HepG2 (cell line): ENCODE data around the gene PRMT2. TPM values are rescaled to one million over a fixed set of nuclear protein-coding genes. Genes with fewer than 3 reads are reported as not detected.

ENCODE experiments used
- ATAC-seq: fragments of 200-7000 bp; cut with Tn5 transposase; 3 replicates; pipeline ENCODE4 v1.9.1; 2020; ENCODE audit warnings: mild to moderate bottlenecking, moderate library complexity
- BruUV-seq: library from RNA; stranded (reverse); fragments of 400-500 nt; replicated peaks from 2 replicates; lab custom pipeline; 2021; lab: Mats Ljungman, UMichigan
- CTCF ChIA-PET: fragments of 300-600 bp; formaldehyde crosslinking; extraction: SDS; loops from one replicate; lab custom pipeline; 2021; ENCODE audit warnings: low total read pairs, inconsistent platforms, low intra/inter-chr PET ratio; lab: Yijun Ruan, JAX
- POLR2A ChIA-PET: fragments of 350-600 bp; sonication (Branson Sonifier 250); formaldehyde crosslinking; loops from one replicate; lab custom pipeline; 2020; ENCODE audit warnings: antibody characterized with exemption, inconsistent platforms; lab: Yijun Ruan, JAX
- DNase-seq: peaks from one replicate; pipeline ENCODE4 v3.0.0-alpha.2; 2015; ENCODE audit warnings: low spot score
- FAIRE-seq: peaks from 3 replicates; lab custom pipeline; 2011; peaks lifted over from hg19 to GRCh38; lab: Jason Lieb, UNC
- H2AFZ ChIP-seq: one replicate; pipeline ENCODE4 v1.6.1; 2011; ENCODE audit warnings: low read length, inconsistent platforms
- H3K27ac ChIP-seq: fragments of 300-600 bp; 3 replicates; pipeline ENCODE4 v1.8.0; 2011; ENCODE audit warnings: mixed run types, mild to moderate bottlenecking, mixed read lengths, low read length, inconsistent platforms; ENCODE audit not compliant: insufficient read depth; ENCODE audit errors: extremely low read length
- H3K27me3 ChIP-seq, 2 experiments: fragments of 200-600 bp in 1 of 2; 2 replicates in 1 of 2; 3 replicates in 1 of 2; pipeline versions ENCODE4 v1.6.0 to v1.8.0; 2011; ENCODE audit warnings: low read length in 2 of 2, mild to moderate bottlenecking in 2 of 2, moderate library complexity in 2 of 2, inconsistent platforms in 1 of 2; ENCODE audit not compliant: insufficient read depth in 2 of 2, control insufficient read depth in 1 of 2
- H3K36me3 ChIP-seq, 2 experiments: fragments of 200-600 bp in 1 of 2; replicated peaks in 1 of 2; 2 replicates in 1 of 2; 3 replicates in 1 of 2; pipeline versions ENCODE4 v1.5.1 to v1.8.0; 2011; ENCODE audit warnings: low read length in 2 of 2, inconsistent platforms in 1 of 2; ENCODE audit not compliant: insufficient read depth in 2 of 2, control insufficient read depth in 1 of 2
- H3K4me1 ChIP-seq: 2 replicates; pipeline ENCODE4 v1.5.1; 2012; ENCODE audit warnings: low read length, inconsistent platforms; ENCODE audit not compliant: insufficient read depth
- H3K4me2 ChIP-seq: 2 replicates; pipeline ENCODE4 v1.6.0; 2011; ENCODE audit warnings: low read depth, low read length, inconsistent platforms
- H3K4me3 ChIP-seq, 3 experiments: fragments of 200-600 bp in 1 of 3; sonication (generic), shearing (Covaris generic) in 1 of 3; replicated peaks in 1 of 3; 2 replicates each; pipeline ENCODE4 v1.5.1; 2011 to 2016; ENCODE audit warnings: low read length in 3 of 3, inconsistent platforms in 2 of 3, low read depth in 2 of 3, mild to moderate bottlenecking in 2 of 3, control low read depth in 1 of 3, mixed read lengths in 1 of 3; ENCODE audit not compliant: insufficient read depth in 1 of 3
- H3K79me2 ChIP-seq: one replicate; pipeline ENCODE4 v1.6.1; 2011; ENCODE audit warnings: low read length, inconsistent platforms; ENCODE audit not compliant: insufficient read depth
- H3K9ac ChIP-seq: 2 replicates; pipeline ENCODE4 v1.6.0; 2011; ENCODE audit warnings: mild to moderate bottlenecking, low read depth, low read length, inconsistent platforms; ENCODE audit not compliant: insufficient read depth
- H3K9me3 ChIP-seq: 2 replicates; pipeline ENCODE4 v1.5.1; 2012; ENCODE audit warnings: mild to moderate bottlenecking, low read length
- H4K20me1 ChIP-seq: 2 replicates; pipeline ENCODE4 v1.6.0; 2011; ENCODE audit warnings: inconsistent platforms, mild to moderate bottlenecking, low read length, moderate library complexity; ENCODE audit not compliant: insufficient read depth
- CSRNP1 ChIP-seq: sonication (generic); formaldehyde crosslinking; IDR thresholded peaks from 2 replicates; pipeline ENCODE4 v1.8.1; 2023; ENCODE audit warnings: mild to moderate bottlenecking, missing genetic modification reagents
- GMEB2 ChIP-seq: IDR thresholded peaks from 2 replicates; pipeline ENCODE4 v1.6.1; 2016; ENCODE audit warnings: missing biosample characterization, missing genetic modification reagents, low read depth
- GPN1 ChIP-seq: sonication (generic); formaldehyde crosslinking; IDR thresholded peaks from 2 replicates; pipeline ENCODE4 v1.5.1; 2020; ENCODE audit warnings: missing genetic modification reagents, borderline replicate concordance
- HNF4G ChIP-seq, 2 experiments: sonication (generic) in 1 of 2; formaldehyde crosslinking in 1 of 2; IDR thresholded peaks; 2 replicates each; pipeline versions ENCODE4 v1.4.0 to v1.6.1; 2011 to 2020; ENCODE audit warnings: borderline replicate concordance in 2 of 2, low read depth in 2 of 2, mild to moderate bottlenecking in 2 of 2, low read length in 1 of 2, missing genetic modification reagents in 1 of 2, moderate library complexity in 1 of 2
- HNRNPLL ChIP-seq: fragments of 200-400 bp; formaldehyde crosslinking; IDR thresholded peaks from 2 replicates; pipeline ENCODE4 v1.6.1; 2017; ENCODE audit warnings: mild to moderate bottlenecking, low read depth, low read length; ENCODE audit not compliant: poor library complexity, severe bottlenecking
- JARID2 ChIP-seq: sonication (generic); formaldehyde crosslinking; IDR thresholded peaks from 2 replicates; pipeline ENCODE4 v1.8.1; 2023; ENCODE audit warnings: missing genetic modification reagents, inconsistent platforms; ENCODE audit not compliant: insufficient replicate concordance
- KDM3A ChIP-seq: IDR thresholded peaks from 2 replicates; pipeline ENCODE4 v1.6.1; 2018; ENCODE audit warnings: low read depth, missing compliant biosample characterization
- MED13 ChIP-seq: sonication (generic); formaldehyde crosslinking; IDR thresholded peaks from 2 replicates; pipeline ENCODE4 v1.5.0; 2020; ENCODE audit warnings: missing genetic modification reagents
- SALL1 ChIP-seq: sonication (generic); formaldehyde crosslinking; IDR thresholded peaks from 2 replicates; pipeline ENCODE4 v1.8.0; 2022; ENCODE audit warnings: mild to moderate bottlenecking, missing genetic modification reagents
- SMAD1 ChIP-seq: sonication (generic); formaldehyde crosslinking; IDR thresholded peaks from 2 replicates; pipeline ENCODE4 v1.4.0; 2020; ENCODE audit warnings: missing genetic modification reagents, low read depth, mild to moderate bottlenecking, borderline replicate concordance
- ZBTB7B ChIP-seq: sonication (generic); formaldehyde crosslinking; IDR thresholded peaks from 2 replicates; pipeline ENCODE4 v1.4.0; 2020; ENCODE audit warnings: missing genetic modification reagents
- ZNF143 ChIP-seq: sonication (generic); formaldehyde crosslinking; IDR thresholded peaks from 2 replicates; pipeline ENCODE4 v1.4.0; 2020; ENCODE audit warnings: missing genetic modification reagents
- ZNF33B ChIP-seq: sonication (generic); formaldehyde crosslinking; IDR thresholded peaks from 2 replicates; pipeline ENCODE4 v1.5.1; 2020; ENCODE audit warnings: mild to moderate bottlenecking, missing genetic modification reagents
- ZNF562 ChIP-seq: sonication (generic); formaldehyde crosslinking; IDR thresholded peaks from 2 replicates; pipeline ENCODE4 v1.8.0; 2022; ENCODE audit warnings: missing genetic modification reagents, borderline replicate concordance
- WGBS: methylation state at CpG from one replicate; pipeline ENCODE4 v1.1.6; 2017; ENCODE audit warnings: low lambda C conversion rate; 5-methylcytosine and 5-hydroxymethylcytosine counted together
- in situ Hi-C: cut with HindIII; loops from 2 replicates; pipeline ENCODE4 v1.10.0; 2017; ENCODE audit warnings: low pct_unique_long_range_greater_than_20kb; ENCODE audit not compliant: extremely low pct_ligation_motif_present
- intact Hi-C: fragments of 100-400 bp; cut with micrococcal nuclease; formaldehyde crosslinking; loops from one replicate; pipeline ENCODE4 v1.10.0; 2022; ENCODE audit not compliant: unreplicated experiment
- polyA plus RNA-seq, 8 experiments: library from polyadenylated mRNA; depleted of rRNA in 3 of 8; stranded (reverse) in 7 of 8; unstranded in 1 of 8; fragments of >200 nt; fragmentation: Illumina TruSeq in 4 of 8; extraction: Trizol in 4 of 8; gene quantifications; 2 replicates each; pipeline versions ENCODE4 v1.2.1 to v1.2.3, GENCODE V29; 2011 to 2016; ENCODE audit warnings: low read depth in 4 of 8, missing spikeins in 1 of 8, mixed read lengths in 1 of 8; ENCODE audit not compliant: insufficient read depth in 1 of 8
- total RNA-seq, 5 experiments: library from RNA; depleted of rRNA; stranded (reverse); fragments of >200 nt; fragmentation: Illumina TruSeq; extraction: Trizol; gene quantifications; 2 replicates each; pipeline ENCODE4 v1.2.3, GENCODE V29; 2016; ENCODE audit warnings: low read depth in 1 of 5
- TF ChIP-seq, protein P1 (sequence below), 2 experiments: fragments of 450-650 bp in 1 of 2; sonication (generic) in 1 of 2; formaldehyde crosslinking; IDR thresholded peaks; 2 replicates each; pipeline versions ENCODE4 v1.5.0 to v1.8.0; 2020 to 2022; ENCODE audit warnings: mild to moderate bottlenecking in 1 of 2, missing genetic modification reagents in 1 of 2

The PRMT2 gene
- total and polyA plus RNA-seq, 2 of the 13 experiments (the other 11 are each of a cell fraction or from before 2014, with no cell fraction given): 54.4 to 78.8 TPM

GRCh38 chr21:46660505-46660904 is 25.0 kb downstream of the PRMT2 start:
- Histone ChIP-seq H3K4me3 (no peak overlapping the region), H2AFZ (no peak overlapping the region), H3K9ac (no peak overlapping the region), H3K9me3 (0 out of 2 replicates have a peak, but pooled peaks cover under 1% of the 10 kb centered on the region), H3K79me2 (no peaks in the 10 kb centered on the region), H3K4me1 (no peaks in the 10 kb centered on the region), H3K36me3 (peaks cover 4 to 16% of the 10 kb centered on the region in 2 experiments; a peak in 4 of 5 replicates), H3K27me3 (no peaks in the 10 kb centered on the region), H3K27ac (no peak overlapping the region), H4K20me1 (no peaks in the 10 kb centered on the region), H3K4me2 (no peak overlapping the region)
- no peak for ATAC-seq
- intact Hi-C loops: no loop called here
- ChIA-PET POLR2A (no interaction called here), CTCF (no interaction called here)
- TF ChIP-seq, protein P1, sequence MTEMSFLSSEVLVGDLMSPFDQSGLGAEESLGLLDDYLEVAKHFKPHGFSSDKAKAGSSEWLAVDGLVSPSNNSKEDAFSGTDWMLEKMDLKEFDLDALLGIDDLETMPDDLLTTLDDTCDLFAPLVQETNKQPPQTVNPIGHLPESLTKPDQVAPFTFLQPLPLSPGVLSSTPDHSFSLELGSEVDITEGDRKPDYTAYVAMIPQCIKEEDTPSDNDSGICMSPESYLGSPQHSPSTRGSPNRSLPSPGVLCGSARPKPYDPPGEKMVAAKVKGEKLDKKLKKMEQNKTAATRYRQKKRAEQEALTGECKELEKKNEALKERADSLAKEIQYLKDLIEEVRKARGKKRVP (CRISPR knock-in tag; IDR thresholded peaks at IDR 0.05): no peak
- TF ChIP-seq ZBTB7B (CRISPR knock-in tag) (no peak), SMAD1 (CRISPR knock-in tag) (no peak), JARID2 (CRISPR knock-in tag) (no peak), KDM3A (CRISPR knock-in tag) (no peak), GPN1 (CRISPR knock-in tag) (no peak), ZNF562 (CRISPR knock-in tag) (no peak), ZNF143 (CRISPR knock-in tag) (no peak), HNF4G (IDR thresholded peaks at IDR 0.05; ENCODE audit: borderline replicate concordance, low read depth, low read length) (no peak), HNF4G (CRISPR knock-in tag; IDR thresholded peaks at IDR 0.05; ENCODE audit: borderline replicate concordance, low read depth) (no peak), ZNF33B (CRISPR knock-in tag) (no peak), SALL1 (CRISPR knock-in tag) (no peak), CSRNP1 (CRISPR knock-in tag) (no peak), GMEB2 (no peak), MED13 (CRISPR knock-in tag) (no peak), HNRNPLL (no peak)
- no peak for DNase-seq
- 96% methylated on average over 7 of the region's 8 CpGs for WGBS
- BruUV-seq: no TSS peak
- in situ Hi-C loops: no loop called here
- FAIRE-seq: no peak
